Subcutaneous abdominal adipose tissue (tissue), 5 donors: ENCODE results near the gene PREX1.

Source experiments
- H3K27ac ChIP-seq: one replicate; pipeline ENCODE4 v1.7.0; 2013; ENCODE audit warnings: low read depth, mild to moderate bottlenecking, inconsistent platforms, low read length, moderate library complexity
- H3K27me3 ChIP-seq, 5 donors: one replicate each; pipeline ENCODE4 v1.7.0; 2013; ENCODE audit warnings: low read length in 5 of 5, inconsistent platforms in 1 of 5; ENCODE audit not compliant: control insufficient read depth in 5 of 5, insufficient read depth in 4 of 5
- H3K36me3 ChIP-seq, 5 donors: one replicate each; pipeline ENCODE4 v1.7.0; 2013; ENCODE audit warnings: low read length in 5 of 5; ENCODE audit not compliant: control insufficient read depth in 5 of 5, insufficient read depth in 5 of 5
- H3K4me1 ChIP-seq, 5 donors: one replicate each; pipeline ENCODE4 v1.7.0; 2013; ENCODE audit warnings: low read length in 5 of 5, mild to moderate bottlenecking in 3 of 5, moderate library complexity in 1 of 5; ENCODE audit not compliant: control insufficient read depth in 5 of 5, insufficient read depth in 5 of 5
- H3K4me3 ChIP-seq, 5 donors: one replicate each; pipeline ENCODE4 v1.7.0; 2013; ENCODE audit warnings: low read length in 5 of 5, low read depth in 1 of 5
- H3K9ac ChIP-seq, 5 donors: one replicate each; pipeline ENCODE4 v1.7.0; 2013; ENCODE audit warnings: low read length in 5 of 5, mild to moderate bottlenecking in 4 of 5, moderate library complexity in 3 of 5
- H3K9me3 ChIP-seq, 5 donors: one replicate each; pipeline ENCODE4 v1.7.0; 2013; ENCODE audit warnings: low read length in 5 of 5; ENCODE audit not compliant: control insufficient read depth in 5 of 5
- donor health status: healthy.
- donor health status: healthy.
- donor health status: healthy.
- donor health status: healthy.
- donor health status: healthy.

Gene PREX1

DNA sequence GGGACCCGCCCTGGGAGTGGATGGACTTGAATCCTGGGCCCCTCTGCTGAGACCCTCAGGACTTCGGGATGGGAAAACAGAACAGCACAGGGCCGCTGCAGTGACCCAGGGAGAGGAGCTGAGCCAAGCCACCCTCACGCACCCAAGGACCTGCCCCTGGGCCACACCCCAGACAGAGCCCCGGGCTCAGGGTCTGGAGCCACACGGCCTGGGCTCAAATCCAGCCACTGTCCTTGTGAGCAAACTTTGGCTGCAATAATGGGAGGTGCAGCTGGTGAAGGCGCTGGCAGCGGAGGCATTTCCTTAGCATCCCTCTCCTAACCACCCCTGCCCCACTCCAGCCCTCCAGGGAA, 207.7 kb downstream of the PREX1 start:
- no peak overlapping the region for H3K27ac ChIP-seq
- H3K4me1 ChIP-seq: peaks cover 0 to 21% (median 13%) of the 10 kb centered on the region in 5 donors
- no peak overlapping the region for H3K4me3 ChIP-seq
- H3K9me3 ChIP-seq: no peaks in the 10 kb centered on the region
- no peak overlapping the region for H3K9ac ChIP-seq
- H3K27me3 ChIP-seq: peaks cover 0 to 4% (median 0%) of the 10 kb centered on the region in 5 donors
- peaks cover 0 to 10% (median under 1%) of the 10 kb centered on the region in 5 donors for H3K36me3 ChIP-seq

DNA sequence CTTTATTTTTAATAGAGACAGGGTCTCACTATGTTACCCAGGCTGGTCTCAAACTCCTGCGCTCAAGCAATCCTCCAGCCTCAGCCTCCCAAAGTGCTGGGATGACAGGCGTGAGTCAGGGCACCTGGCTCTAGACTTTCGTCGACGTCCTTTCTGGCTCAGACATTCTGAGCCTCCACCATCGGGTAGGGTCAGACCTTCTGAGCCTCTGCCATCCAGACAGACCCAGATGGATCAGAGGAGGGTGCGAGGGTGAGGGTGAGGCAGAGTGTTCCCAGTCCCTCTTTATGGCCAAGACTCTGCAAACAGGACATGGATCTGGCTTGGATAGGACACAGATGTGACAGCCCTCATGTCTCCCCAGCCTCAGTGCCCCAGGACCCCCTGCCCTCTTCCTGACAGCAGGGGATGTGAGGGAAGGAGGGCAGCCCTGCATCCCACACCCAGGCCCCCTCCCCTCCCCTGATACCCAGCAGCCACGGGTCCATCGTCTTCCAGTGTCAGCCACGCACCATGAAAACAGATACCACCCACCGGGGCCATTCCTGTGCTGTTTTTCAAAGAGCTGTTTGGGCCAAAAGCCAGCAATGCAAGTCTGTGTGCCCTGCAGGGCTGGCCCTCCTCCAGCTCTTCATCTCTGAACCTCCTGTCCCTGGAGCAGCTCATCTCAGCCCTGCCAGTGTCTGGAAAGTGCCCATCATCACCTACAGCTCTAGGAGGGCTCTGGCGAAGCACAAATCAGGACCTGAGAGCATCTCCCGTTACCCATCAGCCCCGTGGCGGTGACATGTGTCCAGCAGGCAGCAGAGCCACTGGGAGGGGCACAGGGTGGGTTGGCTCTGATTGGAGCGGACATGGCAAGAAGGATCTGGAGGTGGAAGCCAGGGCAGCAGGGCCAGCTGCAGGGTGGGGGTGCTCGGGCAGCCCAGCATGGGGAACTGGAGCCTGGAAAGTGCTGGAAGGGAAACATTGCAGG, 208.4 kb downstream of the PREX1 start:
- peaks cover 0 to 21% (median 13%) of the 10 kb centered on the region in 5 donors for H3K4me1 ChIP-seq
- H3K9ac ChIP-seq: no peak overlapping the region
- no peak overlapping the region for H3K27ac ChIP-seq
- H3K27me3 ChIP-seq: peaks cover 0 to 4% (median 0%) of the 10 kb centered on the region in 5 donors
- no peaks in the 10 kb centered on the region for H3K9me3 ChIP-seq
- H3K36me3 ChIP-seq: peaks cover 0 to 7% (median 0%) of the 10 kb centered on the region in 5 donors
- no peak overlapping the region for H3K4me3 ChIP-seq

GRCh38 chr20:48618631-48619030, 209.2 kb downstream of the PREX1 start:
- Histone ChIP-seq H3K27ac (no peak overlapping the region), H3K9ac (no peak overlapping the region), H3K36me3 (peaks cover 0 to 3% (median 0%) of the 10 kb centered on the region in 5 donors), H3K4me3 (no peak overlapping the region), H3K9me3 (no peaks in the 10 kb centered on the region), H3K4me1 (peaks cover 0 to 21% (median 13%) of the 10 kb centered on the region in 5 donors), H3K27me3 (peaks cover 0 to 4% (median 0%) of the 10 kb centered on the region in 5 donors)

GRCh38 chr20:48618052-48618451, 209.7 kb downstream of the PREX1 start:
- Histone ChIP-seq H3K9me3 (no peaks in the 10 kb centered on the region), H3K27ac (no peak overlapping the region), H3K4me1 (peaks cover 0 to 21% (median 13%) of the 10 kb centered on the region in 5 donors), H3K27me3 (no peaks in the 10 kb centered on the region), H3K9ac (no peak overlapping the region), H3K4me3 (no peak overlapping the region), H3K36me3 (no peaks in the 10 kb centered on the region)

- Histone ChIP-seq H3K4me3 (no peak overlapping the region), H3K9me3 (no peaks in the 10 kb centered on the region), H3K4me1 (peaks cover 0 to 21% (median 13%) of the 10 kb centered on the region in 5 donors)
Observed at GRCh38 chr20:48617481-48617880, 210.3 kb downstream of the PREX1 start.

GRCh38 chr20:48616481-48616880, 211.3 kb downstream of the PREX1 start:
- H3K27ac ChIP-seq: no peak overlapping the region
- H3K9me3 ChIP-seq: no peaks in the 10 kb centered on the region
- H3K4me3 ChIP-seq: no peak overlapping the region
- H3K4me1 ChIP-seq: peaks cover 0 to 19% (median 13%) of the 10 kb centered on the region in 5 donors
- no peaks in the 10 kb centered on the region for H3K27me3 ChIP-seq
- H3K36me3 ChIP-seq: no peaks in the 10 kb centered on the region
- H3K9ac ChIP-seq: no peak overlapping the region

More at GRCh38 chr20:48617481-48617880, 210.3 kb downstream of the PREX1 start:
- no peak overlapping the region for H3K9ac ChIP-seq
- no peak overlapping the region for H3K27ac ChIP-seq
- no peaks in the 10 kb centered on the region for H3K36me3 ChIP-seq
- no peaks in the 10 kb centered on the region for H3K27me3 ChIP-seq

GRCh38 chr20:48615871-48616270, 211.9 kb downstream of the PREX1 start:
- Histone ChIP-seq H3K9me3 (no peaks in the 10 kb centered on the region), H3K36me3 (no peaks in the 10 kb centered on the region), H3K9ac (no peak overlapping the region), H3K27ac (no peak overlapping the region), H3K27me3 (no peaks in the 10 kb centered on the region), H3K4me3 (no peak overlapping the region), H3K4me1 (peaks cover 0 to 12% (median 9%) of the 10 kb centered on the region in 5 donors)

- H3K27ac ChIP-seq: no peak overlapping the region
- H3K9ac ChIP-seq: no peak overlapping the region
- H3K4me1 ChIP-seq: peaks cover 0 to 1% (median 0%) of the 10 kb centered on the region in 5 donors
- H3K36me3 ChIP-seq: no peaks in the 10 kb centered on the region
- no peak overlapping the region for H3K4me3 ChIP-seq
- no peaks in the 10 kb centered on the region for H3K27me3 ChIP-seq
- no peaks in the 10 kb centered on the region for H3K9me3 ChIP-seq
Observed at GRCh38 chr20:48614593-48615274, 213.1 kb downstream of the PREX1 start.

GRCh38 chr20:48613926-48614325, 213.9 kb downstream of the PREX1 start:
- Histone ChIP-seq H3K4me1 (no peaks in the 10 kb centered on the region), H3K9ac (no peak overlapping the region), H3K4me3 (no peak overlapping the region), H3K36me3 (no peaks in the 10 kb centered on the region), H3K9me3 (no peaks in the 10 kb centered on the region), H3K27me3 (no peaks in the 10 kb centered on the region), H3K27ac (no peak overlapping the region)

GRCh38 chr20:48612335-48612734, 215.5 kb downstream of the PREX1 start:
- Histone ChIP-seq H3K9ac (no peak overlapping the region), H3K27ac (no peak overlapping the region), H3K4me3 (no peak overlapping the region), H3K27me3 (no peaks in the 10 kb centered on the region), H3K9me3 (no peaks in the 10 kb centered on the region), H3K36me3 (no peaks in the 10 kb centered on the region), H3K4me1 (no peaks in the 10 kb centered on the region)
